Erythroblast (primary cell): ENCODE results near the gene PHACTR4.
A peak's percentile ranks its signal among the peaks of the same experiment; 100 is the strongest.
"Not testable (repeated sequence)": the region's sequence is repeated elsewhere in the genome, so short reads cannot be mapped to it uniquely, and the experiment has no call there.

ENCODE experiments used
- DNase-seq, 2 experiments: peaks; one replicate each; lab custom pipeline; 2025; lab: John Stamatoyannopoulos, UW
- GATA1 ChIP-seq: IDR thresholded peaks from 2 replicates; pipeline ENCODE4 v1.6.1; 2011; ENCODE audit warnings: low read depth, mild to moderate bottlenecking, control low read depth, low read length, moderate library complexity
- POLR2A ChIP-seq: IDR thresholded peaks from 2 replicates; pipeline ENCODE4 v1.6.1; 2011; ENCODE audit warnings: mild to moderate bottlenecking, low read length

The PHACTR4 gene

DNA sequence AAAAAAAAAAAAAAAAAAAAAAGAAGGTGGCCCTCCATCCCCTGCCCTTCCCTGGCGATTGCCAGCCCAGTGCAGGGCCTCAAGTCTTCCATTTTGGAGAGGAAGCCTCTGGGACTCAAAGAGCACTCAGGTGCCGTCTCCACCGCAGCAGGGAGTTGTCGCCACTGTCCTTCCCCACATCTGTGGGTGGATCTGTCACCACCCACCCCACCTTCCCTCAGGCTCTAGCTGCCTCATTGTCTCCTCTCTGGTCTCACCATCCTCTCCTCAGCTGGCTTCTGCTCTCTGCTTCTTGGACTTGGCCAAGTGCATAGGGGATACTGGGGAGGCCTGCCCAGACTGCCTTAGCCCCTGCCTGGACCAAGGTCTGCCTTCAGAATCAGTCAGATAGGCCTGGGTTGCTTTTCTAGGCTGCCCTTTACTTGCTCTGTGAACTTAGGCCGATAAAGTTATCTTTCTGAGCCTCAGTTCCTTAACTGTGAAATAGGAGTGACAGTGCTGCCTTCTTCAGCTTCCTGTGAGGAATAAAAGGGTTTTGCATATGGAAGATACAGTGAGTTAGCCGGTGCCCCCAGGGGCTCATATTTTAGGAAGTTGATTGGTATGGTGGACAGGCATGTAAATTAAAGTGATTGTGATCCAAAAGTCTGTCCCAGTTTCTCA lies 152.1 kb downstream of the PHACTR4 start:
- TF ChIP-seq POLR2A (no peak), GATA1 (no peak)
- peak in 1 of 2 experiments; percentile 29 for DNase-seq

DNA sequence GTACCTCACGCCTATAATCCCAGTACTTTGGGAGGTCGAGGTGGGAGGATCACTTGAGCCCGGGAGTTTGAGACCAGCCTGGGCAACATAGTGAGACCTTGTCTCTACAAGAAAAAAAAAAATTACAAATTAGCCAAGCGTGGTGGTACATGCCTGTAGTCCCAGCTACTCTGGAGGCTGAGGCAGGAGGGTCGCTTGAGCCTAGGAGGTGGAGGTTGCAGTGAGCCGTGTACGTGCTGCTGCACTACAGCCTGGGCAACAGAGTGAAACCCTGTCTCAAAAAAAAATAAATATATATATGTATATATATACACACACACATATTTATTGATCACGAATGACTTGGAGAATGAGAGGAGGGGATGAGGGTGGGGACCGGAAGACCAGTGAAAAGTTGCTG lies 153.0 kb downstream of the PHACTR4 start:
- DNase-seq = not testable (repeated sequence)

DNA sequence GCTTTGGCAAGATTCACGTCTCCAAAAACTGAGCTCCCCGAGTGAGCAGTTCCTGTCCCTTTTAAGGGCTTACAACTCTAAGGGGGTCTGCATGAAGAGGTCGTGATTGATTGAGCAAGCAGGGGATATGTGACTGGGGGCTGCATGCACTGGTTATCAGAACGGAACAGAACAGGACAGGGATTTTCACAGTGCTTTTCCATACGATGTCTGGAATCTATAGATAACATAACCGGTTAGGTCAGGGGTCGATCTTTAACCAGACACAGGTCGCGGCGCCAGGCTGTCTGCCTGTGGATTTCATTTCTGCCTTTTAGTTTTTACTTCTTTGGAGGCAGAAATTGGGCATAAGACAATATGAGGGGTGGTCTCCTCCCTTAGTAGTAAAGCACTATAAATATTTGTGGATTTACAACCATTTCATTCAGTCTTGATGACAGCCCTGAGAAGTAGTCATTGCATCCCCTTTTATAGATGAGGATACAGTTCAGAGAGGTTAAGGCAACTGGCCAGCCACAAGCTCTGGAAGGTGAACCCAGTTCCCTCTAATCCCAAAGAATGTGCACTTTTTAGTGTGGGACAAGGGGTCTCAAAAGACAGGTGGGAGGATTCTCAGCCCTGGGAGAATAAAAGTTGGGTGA lies 155.6 kb downstream of the PHACTR4 start:
- DNase-seq = peak in 1 of 2 experiments; percentile 29

DNA sequence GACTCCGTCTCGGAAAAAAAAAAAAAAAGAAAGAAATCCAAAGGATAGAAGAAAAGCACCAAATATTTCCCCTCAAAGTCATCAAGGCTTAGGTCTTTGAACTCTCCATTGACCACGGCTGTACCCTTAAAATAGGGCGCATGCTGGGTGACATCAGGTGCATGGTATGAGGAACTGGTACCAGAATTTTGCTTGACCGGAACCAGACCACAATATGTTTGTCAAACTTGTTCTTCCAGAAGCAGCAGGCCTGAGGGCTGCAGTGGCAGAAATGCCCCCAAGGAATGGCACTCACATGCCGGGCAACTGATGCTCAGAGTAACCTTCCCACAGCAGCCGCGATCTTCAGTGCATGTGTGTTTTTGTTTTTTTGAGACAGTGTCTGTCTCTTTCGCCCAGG lies 157.3 kb downstream of the PHACTR4 start:
- DNase-seq = no peak
- TF ChIP-seq POLR2A (no peak), GATA1 (no peak)

DNA sequence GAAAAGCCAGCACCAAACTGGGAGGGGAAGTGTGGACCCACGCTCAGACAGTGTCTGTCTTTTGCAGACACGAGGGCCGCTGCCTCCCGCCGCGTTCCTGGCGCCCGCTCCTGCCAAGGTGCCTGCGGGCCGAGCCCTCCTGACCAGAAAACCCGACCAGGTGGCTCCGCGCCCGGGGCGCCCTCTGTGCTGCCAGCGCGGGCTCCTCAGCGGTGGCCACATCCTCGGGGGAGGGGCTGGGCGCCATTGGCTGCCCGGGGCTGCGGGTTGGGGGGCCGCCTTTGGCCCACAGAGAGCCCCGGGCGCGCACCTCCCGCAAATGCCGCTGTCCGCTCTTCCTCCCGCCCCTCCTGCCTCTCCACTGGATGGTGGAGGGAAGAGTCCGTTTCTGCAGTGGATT lies 160.9 kb downstream of the PHACTR4 start:
- DNase-seq = no peak
- TF ChIP-seq GATA1 (no peak), POLR2A (no peak)

DNA sequence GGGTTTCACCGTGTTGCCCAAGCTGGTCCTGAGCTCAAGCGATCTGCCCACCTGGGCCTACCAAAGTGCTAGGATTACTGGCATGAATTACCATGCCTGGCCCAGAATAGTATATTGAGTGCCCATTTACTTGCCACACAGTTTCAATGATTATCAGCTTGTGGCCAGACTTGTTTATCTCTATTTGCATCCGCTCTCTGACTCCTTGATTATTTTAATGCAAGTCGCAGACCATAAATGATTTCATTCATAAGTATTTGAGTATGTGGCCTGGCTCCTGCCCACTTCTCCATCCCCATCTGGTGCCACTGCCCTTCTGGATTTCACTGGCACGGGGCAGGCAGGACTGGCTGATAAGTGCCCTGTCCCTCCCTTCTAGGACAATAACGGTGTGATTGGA lies 165.1 kb downstream of the PHACTR4 start:
- no peak for DNase-seq
- TF ChIP-seq GATA1 = no peak
- TF ChIP-seq POLR2A = no peak

DNA sequence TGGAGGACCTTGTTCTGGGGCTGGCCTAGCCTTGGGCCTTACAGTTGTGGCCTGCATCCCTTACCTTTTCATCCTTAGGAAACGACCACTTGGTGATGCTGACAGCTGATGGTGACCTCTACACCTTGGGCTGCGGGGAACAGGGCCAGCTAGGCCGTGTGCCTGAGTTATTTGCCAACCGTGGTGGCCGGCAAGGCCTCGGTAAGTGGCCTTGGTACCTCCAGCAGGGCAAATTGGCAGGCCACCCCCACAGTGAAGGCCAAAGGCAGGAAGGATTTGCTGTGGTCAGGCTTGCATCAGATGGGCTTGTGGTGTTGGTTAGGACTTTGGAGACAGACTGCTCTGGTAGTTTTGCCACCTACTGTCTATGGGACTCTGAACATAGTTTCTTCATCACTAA lies 165.6 kb downstream of the PHACTR4 start:
- no peak for DNase-seq
- no peak for TF ChIP-seq POLR2A
- no peak for TF ChIP-seq GATA1

DNA sequence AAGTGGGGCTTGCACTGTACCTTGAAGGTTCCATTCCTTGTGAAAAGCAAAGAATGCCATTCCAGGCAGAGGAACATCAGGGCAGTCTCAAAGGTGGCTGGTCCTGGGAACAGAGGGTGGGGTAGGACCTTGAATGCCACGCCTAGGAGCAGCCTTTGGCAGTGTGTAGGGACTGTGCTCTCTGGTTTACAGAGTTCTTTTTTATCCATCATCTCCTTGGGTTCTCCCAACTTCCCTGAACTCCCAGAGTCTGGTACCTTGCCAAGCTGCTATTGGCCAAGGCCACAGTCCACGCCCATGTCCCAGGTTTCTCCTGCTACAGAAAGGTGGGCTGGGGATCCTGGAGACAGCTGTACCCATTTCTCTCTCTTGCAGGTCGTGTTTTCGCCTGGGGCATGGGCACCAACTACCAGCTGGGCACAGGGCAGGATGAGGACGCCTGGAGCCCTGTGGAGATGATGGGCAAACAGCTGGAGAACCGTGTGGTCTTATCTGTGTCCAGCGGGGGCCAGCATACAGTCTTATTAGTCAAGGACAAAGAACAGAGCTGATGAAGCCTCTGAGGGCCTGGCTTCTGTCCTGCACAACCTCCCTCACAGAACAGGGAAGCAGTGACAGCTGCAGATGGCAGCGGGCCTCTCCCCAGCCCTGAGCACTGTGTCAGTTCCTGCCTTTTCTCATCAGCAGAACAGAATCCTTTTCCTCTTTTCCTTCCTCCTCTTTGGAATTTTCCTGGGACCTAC lies 168.1 kb downstream of the PHACTR4 start:
- no peak for TF ChIP-seq GATA1
- no peak for TF ChIP-seq POLR2A
- no peak for DNase-seq

DNA sequence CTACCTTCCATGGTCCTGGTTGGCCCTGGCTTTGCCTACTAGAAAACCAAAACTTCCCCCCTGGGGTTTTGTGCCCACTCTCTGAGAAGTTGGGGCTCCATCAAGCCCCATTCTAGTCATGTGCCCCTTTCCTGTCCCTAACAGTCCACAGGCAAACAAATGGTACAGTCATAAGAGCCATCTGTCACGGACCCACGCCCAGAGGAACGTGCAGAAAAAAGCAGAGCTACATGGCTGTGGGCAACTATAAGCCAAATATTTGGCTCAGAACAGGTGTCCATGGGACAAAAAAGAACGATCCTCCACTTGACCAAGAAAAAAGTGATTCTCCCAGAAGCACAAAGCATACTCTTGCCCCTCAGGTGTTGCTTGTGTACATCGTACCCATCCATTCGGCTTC lies 168.7 kb downstream of the PHACTR4 start:
- no peak for DNase-seq
- TF ChIP-seq GATA1 (no peak), POLR2A (no peak)

DNA sequence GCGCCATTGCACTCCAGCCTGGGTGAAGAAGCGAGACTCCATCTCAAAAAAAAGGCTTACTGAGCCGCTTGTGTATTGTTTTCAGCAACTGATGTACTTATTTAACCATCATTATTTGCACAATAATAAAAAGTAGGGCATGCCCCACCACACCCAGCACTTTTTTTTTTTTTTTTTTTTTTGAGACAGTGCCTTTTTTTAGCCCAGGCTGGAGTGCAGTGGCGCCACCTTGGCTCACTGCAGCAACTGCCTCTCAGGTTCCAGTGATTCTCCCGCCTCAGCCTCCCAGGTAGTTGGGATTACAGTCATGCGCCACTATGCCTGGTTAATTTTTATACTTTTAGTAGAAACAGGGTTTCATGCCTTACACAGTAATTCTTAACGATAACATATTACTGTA lies 171.1 kb downstream of the PHACTR4 start:
- DNase-seq = no peak
- TF ChIP-seq GATA1 (no peak), POLR2A (no peak)

DNA sequence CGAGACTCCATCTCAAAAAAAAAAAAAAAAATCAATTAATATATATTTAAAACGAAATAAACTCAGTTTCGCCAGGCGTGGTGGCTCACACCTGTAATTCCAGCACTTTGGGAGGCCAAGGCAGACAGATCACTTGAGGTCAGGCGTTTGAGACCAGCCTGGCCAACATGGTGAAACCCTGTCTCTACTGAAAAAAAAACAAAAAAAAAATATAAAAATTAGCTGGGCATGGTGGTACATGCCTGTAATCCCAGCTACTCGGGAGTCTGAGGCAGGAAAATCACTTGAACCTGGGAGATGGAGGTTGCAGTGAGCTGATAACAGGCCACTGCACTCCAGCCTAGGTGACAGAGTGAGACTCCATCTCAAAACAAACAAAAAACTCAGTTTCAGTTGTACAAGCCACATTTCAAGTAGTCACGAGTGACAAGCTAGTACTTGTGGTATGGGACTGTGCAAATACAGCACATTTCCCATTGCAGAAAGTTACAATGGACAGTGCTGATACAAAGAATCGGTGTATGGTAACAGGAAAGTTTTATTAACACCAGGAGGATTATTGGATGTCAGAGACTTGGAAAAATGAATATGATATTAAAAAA lies 172.0 kb downstream of the PHACTR4 start:
- not testable (repeated sequence) for DNase-seq

DNA sequence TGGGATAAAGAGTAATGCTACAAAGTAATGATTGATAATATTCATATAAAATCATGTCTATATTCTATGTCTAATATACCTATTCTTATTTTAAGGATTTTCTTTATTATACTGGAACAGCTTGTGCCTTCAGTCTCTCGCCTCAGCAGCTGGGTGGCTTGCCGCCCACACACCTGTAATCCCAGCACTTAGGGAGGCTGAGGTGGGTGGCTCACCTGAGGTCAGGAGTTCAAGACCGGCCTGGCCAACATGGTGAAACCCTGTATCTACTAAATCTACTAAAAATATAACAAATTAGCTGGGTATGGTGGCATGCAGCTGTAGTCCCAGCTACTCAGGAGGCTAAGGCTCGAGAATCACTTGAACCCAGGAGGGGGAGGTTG lies 175.7 kb downstream of the PHACTR4 start:
- TF ChIP-seq GATA1 (no peak), POLR2A (no peak)
- DNase-seq = no peak

DNA sequence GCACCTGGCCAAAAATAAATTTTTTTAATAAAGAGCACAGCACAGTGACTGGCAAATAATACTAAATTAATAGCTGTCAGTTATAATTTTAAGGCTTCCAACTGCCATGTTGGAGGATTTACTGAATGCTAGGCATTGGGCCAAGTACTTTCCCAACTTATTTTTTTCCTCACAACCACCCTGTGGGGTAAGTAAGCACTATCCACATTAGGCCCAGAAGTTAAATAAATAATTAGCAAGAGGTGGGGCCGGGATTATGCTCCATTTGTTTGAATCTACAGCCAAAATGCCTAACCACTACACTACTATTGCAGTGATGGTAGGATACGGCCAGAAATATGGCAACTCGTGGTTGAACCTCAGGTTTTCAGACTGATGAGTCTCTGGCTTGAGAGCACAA lies 178.8 kb downstream of the PHACTR4 start:
- DNase-seq = no peak

More for the DNA sequence above, 178.8 kb downstream of the PHACTR4 start:
- TF ChIP-seq GATA1 (no peak), POLR2A (no peak)
